ENCODE data around the gene MTMR12. TPM values are rescaled to one million over a fixed set of nuclear protein-coding genes. Genes with fewer than 3 reads are reported as not detected.

MTMR12 gene
- total and polyA plus RNA-seq, 2 of the 13 experiments (the other 11 are each of a cell fraction or from before 2014, with no cell fraction given), result 23.4 to 36.6 TPM

DNA sequence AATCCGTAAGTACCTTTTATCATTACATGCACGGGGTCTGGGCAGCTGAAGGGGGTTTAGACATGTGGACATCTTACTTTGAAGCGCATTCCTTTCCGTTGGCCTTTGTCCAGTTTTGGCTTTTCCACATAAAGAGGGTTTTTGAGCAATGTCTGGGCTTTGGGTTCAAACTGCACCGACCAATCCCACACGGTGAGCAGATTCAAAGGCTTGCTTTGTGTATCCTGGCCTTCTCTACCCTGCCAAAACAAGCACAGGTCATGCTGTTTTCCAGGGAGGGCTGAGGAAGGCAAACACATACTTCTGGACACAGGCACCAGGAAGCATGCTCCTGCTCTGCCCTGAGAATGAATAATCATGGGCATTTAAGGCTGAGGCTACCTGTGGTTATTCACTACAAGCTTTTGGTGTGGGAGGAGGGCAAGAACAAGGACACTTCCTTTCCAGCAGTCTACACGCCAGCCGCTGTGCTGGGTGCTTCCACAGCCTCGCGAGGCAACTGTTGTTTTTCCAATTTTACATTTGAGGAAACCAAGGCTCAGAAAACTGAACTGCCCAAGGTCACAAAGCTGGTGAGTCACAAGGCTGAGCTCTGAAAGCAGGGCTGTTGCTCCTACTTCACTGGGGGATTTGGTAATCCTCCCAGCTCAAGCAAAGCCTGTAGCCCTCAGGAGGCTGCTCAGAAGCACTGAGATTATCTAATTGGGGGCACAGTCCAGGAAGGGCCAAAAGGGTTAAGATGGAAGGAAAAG lies 78.9 kb downstream of the MTMR12 start (continued):
- TF ChIP-seq, protein P1, sequence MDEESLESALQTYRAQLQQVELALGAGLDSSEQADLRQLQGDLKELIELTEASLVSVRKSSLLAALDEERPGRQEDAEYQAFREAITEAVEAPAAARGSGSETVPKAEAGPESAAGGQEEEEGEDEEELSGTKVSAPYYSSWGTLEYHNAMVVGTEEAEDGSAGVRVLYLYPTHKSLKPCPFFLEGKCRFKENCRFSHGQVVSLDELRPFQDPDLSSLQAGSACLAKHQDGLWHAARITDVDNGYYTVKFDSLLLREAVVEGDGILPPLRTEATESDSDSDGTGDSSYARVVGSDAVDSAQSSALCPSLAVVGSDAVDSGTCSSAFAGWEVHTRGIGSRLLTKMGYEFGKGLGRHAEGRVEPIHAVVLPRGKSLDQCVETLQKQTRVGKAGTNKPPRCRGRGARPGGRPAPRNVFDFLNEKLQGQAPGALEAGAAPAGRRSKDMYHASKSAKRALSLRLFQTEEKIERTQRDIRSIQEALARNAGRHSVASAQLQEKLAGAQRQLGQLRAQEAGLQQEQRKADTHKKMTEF (CRISPR knock-in tag; IDR thresholded peaks at IDR 0.05), result peak; percentile 94
- no peak for TF ChIP-seq NR1H2 (CRISPR knock-in tag; IDR thresholded peaks at IDR 0.05; ENCODE audit: borderline replicate concordance, low read depth)
- TF ChIP-seq TEAD3 (CRISPR knock-in tag; optimal IDR thresholded peaks at IDR 0.05; ENCODE audit: borderline replicate concordance), result peak; percentile 94
- TF ChIP-seq, protein P2, sequence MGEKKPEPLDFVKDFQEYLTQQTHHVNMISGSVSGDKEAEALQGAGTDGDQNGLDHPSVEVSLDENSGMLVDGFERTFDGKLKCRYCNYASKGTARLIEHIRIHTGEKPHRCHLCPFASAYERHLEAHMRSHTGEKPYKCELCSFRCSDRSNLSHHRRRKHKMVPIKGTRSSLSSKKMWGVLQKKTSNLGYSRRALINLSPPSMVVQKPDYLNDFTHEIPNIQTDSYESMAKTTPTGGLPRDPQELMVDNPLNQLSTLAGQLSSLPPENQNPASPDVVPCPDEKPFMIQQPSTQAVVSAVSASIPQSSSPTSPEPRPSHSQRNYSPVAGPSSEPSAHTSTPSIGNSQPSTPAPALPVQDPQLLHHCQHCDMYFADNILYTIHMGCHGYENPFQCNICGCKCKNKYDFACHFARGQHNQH (CRISPR knock-in tag; IDR thresholded peaks at IDR 0.05), result peak; percentile 96
- no peak for TF ChIP-seq ZNF30 (CRISPR knock-in tag; IDR thresholded peaks at IDR 0.05)
- no peak for TF ChIP-seq PAWR (CRISPR knock-in tag; IDR thresholded peaks at IDR 0.05; ENCODE audit: borderline replicate concordance)
- no peak for TF ChIP-seq ZNF616 (CRISPR knock-in tag; IDR thresholded peaks at IDR 0.05; ENCODE audit: low read depth)
- TF ChIP-seq ZSCAN12 (CRISPR knock-in tag; IDR thresholded peaks at IDR 0.05), result no peak
- TF ChIP-seq, protein P3, sequence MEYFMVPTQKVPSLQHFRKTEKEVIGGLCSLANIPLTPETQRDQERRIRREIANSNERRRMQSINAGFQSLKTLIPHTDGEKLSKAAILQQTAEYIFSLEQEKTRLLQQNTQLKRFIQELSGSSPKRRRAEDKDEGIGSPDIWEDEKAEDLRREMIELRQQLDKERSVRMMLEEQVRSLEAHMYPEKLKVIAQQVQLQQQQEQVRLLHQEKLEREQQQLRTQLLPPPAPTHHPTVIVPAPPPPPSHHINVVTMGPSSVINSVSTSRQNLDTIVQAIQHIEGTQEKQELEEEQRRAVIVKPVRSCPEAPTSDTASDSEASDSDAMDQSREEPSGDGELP (IDR thresholded peaks at IDR 0.05; ENCODE audit: borderline replicate concordance, low read depth), result peak; percentile 43; the same call in 1 of the 2 replicates
- TF ChIP-seq HMG20A (CRISPR knock-in tag; IDR thresholded peaks at IDR 0.05; ENCODE audit: borderline replicate concordance), result peak; percentile 89; the same call in 1 of the 2 replicates
- TF ChIP-seq, protein P4, sequence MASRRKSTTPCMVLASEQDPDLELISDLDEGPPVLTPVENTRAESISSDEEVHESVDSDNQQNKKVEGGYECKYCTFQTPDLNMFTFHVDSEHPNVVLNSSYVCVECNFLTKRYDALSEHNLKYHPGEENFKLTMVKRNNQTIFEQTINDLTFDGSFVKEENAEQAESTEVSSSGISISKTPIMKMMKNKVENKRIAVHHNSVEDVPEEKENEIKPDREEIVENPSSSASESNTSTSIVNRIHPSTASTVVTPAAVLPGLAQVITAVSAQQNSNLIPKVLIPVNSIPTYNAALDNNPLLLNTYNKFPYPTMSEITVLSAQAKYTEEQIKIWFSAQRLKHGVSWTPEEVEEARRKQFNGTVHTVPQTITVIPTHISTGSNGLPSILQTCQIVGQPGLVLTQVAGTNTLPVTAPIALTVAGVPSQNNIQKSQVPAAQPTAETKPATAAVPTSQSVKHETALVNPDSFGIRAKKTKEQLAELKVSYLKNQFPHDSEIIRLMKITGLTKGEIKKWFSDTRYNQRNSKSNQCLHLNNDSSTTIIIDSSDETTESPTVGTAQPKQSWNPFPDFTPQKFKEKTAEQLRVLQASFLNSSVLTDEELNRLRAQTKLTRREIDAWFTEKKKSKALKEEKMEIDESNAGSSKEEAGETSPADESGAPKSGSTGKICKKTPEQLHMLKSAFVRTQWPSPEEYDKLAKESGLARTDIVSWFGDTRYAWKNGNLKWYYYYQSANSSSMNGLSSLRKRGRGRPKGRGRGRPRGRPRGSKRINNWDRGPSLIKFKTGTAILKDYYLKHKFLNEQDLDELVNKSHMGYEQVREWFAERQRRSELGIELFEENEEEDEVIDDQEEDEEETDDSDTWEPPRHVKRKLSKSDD (CRISPR knock-in tag; IDR thresholded peaks at IDR 0.05; ENCODE audit: low read depth), result no peak
- no peak for TF ChIP-seq MTA3 (CRISPR knock-in tag; IDR thresholded peaks at IDR 0.05)
- TF ChIP-seq, protein P5, sequence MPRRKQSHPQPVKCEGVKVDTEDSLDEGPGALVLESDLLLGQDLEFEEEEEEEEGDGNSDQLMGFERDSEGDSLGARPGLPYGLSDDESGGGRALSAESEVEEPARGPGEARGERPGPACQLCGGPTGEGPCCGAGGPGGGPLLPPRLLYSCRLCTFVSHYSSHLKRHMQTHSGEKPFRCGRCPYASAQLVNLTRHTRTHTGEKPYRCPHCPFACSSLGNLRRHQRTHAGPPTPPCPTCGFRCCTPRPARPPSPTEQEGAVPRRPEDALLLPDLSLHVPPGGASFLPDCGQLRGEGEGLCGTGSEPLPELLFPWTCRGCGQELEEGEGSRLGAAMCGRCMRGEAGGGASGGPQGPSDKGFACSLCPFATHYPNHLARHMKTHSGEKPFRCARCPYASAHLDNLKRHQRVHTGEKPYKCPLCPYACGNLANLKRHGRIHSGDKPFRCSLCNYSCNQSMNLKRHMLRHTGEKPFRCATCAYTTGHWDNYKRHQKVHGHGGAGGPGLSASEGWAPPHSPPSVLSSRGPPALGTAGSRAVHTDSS (CRISPR knock-in tag; conservative IDR thresholded peaks at IDR 0.05), result no peak
- TF ChIP-seq ZNF143 (CRISPR knock-in tag; IDR thresholded peaks at IDR 0.05), result no peak
- TF ChIP-seq, protein P6, sequence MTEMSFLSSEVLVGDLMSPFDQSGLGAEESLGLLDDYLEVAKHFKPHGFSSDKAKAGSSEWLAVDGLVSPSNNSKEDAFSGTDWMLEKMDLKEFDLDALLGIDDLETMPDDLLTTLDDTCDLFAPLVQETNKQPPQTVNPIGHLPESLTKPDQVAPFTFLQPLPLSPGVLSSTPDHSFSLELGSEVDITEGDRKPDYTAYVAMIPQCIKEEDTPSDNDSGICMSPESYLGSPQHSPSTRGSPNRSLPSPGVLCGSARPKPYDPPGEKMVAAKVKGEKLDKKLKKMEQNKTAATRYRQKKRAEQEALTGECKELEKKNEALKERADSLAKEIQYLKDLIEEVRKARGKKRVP (CRISPR knock-in tag; IDR thresholded peaks at IDR 0.05), result 0 out of 4 replicates have a peak, but pooled peaks of 1 of the 2 experiments have one; percentile 19
- peak; percentile 76; the same call in 1 of the 2 replicates for TF ChIP-seq KMT2A (CRISPR knock-in tag; IDR thresholded peaks at IDR 0.05)
- peak; percentile 89 for TF ChIP-seq CREM (IDR thresholded peaks at IDR 0.05)
- TF ChIP-seq CREM (CRISPR knock-in tag; IDR thresholded peaks at IDR 0.05), result no peak
- no peak for TF ChIP-seq MAF1 (CRISPR knock-in tag; IDR thresholded peaks at IDR 0.05; ENCODE audit: borderline replicate concordance)

All from HepG2 (cell line).